ENCODE results near the gene ERI3. TPM values are rescaled to one million over a fixed set of nuclear protein-coding genes. Genes with fewer than 3 reads are reported as not detected.

Gene ERI3
- total RNA-seq, 1 experiment from 2014 or later, result 83.3 TPM

- no peaks in the 10 kb centered on the region for H3K36me3 ChIP-seq (ENCODE audit: control insufficient read depth, insufficient read depth, low read length)
- no peaks in the 10 kb centered on the region for H3K9me3 ChIP-seq (ENCODE audit: control insufficient read depth, insufficient read depth, low read depth, low read length)
- no peak overlapping the region for H3K4me3 ChIP-seq (ENCODE audit: low read depth in 2 of 2, low read length in 2 of 2)
- intact Hi-C loops (cut with micrococcal nuclease; ENCODE audit: unreplicated experiment), result no loop called here
- TF ChIP-seq POLR2AphosphoS5 (IDR thresholded peaks at IDR 0.05; ENCODE audit: low read depth, low read length) (no peak), SIN3A (IDR thresholded peaks at IDR 0.05; ENCODE audit: borderline replicate concordance, insufficient read depth, low read depth, low read length) (no peak), CTCF (IDR thresholded peaks at IDR 0.05) (no peak), REST (IDR thresholded peaks at IDR 0.05; ENCODE audit: insufficient read depth in 1 of 2, low read depth in 2 of 2, low read length in 1 of 2) (no peak), TCF7L2 (IDR thresholded peaks at IDR 0.05; ENCODE audit: low read depth, low read length) (no peak)
- ChIA-PET CTCF (interaction anchor here (0.5 kb wide), 1 partner anchor 98 kb away, joined by 5 read pairs; no protein-coding TSS in a partner anchor), POLR2A (no interaction called here)
- H3K27me3 ChIP-seq (ENCODE audit: control insufficient read depth, insufficient read depth, low read length), result no peaks in the 10 kb centered on the region
- no TSS peak for BruUV-seq (replicated peaks)
- no peak for ATAC-seq
- no peak overlapping the region for H3K27ac ChIP-seq (ENCODE audit: low read length)
- in situ Hi-C loops (cut with HindIII; ENCODE audit: low pct_unique_long_range_greater_than_20kb, low sequenced_read_pairs), result no loop called here
- DNase-seq (ENCODE audit: low read depth, low spot score), result no peak
- no peaks in the 10 kb centered on the region for H3K4me1 ChIP-seq (ENCODE audit: control insufficient read depth, insufficient read depth, low read length)
These were observed 92.1 kb downstream of the ERI3 start for GRCh38 chr1:44262816-44263567.

- H3K27ac ChIP-seq (ENCODE audit: low read length), result no peak overlapping the region
- H3K27me3 ChIP-seq (ENCODE audit: control insufficient read depth, insufficient read depth, low read length), result no peaks in the 10 kb centered on the region
- intact Hi-C loops (cut with micrococcal nuclease; ENCODE audit: unreplicated experiment) (no loop called here), in situ Hi-C loops (cut with HindIII; ENCODE audit: low pct_unique_long_range_greater_than_20kb, low sequenced_read_pairs) (no loop called here)
- ChIA-PET CTCF (interaction anchor here (0.5 kb wide), 1 partner anchor 98 kb away, joined by 5 read pairs; no protein-coding TSS in a partner anchor), POLR2A (no interaction called here)
- H3K9me3 ChIP-seq (ENCODE audit: control insufficient read depth, insufficient read depth, low read depth, low read length), result no peaks in the 10 kb centered on the region
- BruUV-seq (replicated peaks), result no TSS peak
- DNase-seq (ENCODE audit: low read depth, low spot score) (no peak), ATAC-seq (no peak)
- no peaks in the 10 kb centered on the region for H3K36me3 ChIP-seq (ENCODE audit: control insufficient read depth, insufficient read depth, low read length)
- no peak overlapping the region for H3K4me3 ChIP-seq (ENCODE audit: low read depth in 2 of 2, low read length in 2 of 2)
- H3K4me1 ChIP-seq (ENCODE audit: control insufficient read depth, insufficient read depth, low read length), result no peaks in the 10 kb centered on the region
- TF ChIP-seq REST (IDR thresholded peaks at IDR 0.05; ENCODE audit: insufficient read depth in 1 of 2, low read depth in 2 of 2, low read length in 1 of 2) (no peak), SIN3A (IDR thresholded peaks at IDR 0.05; ENCODE audit: borderline replicate concordance, insufficient read depth, low read depth, low read length) (no peak), TCF7L2 (IDR thresholded peaks at IDR 0.05; ENCODE audit: low read depth, low read length) (no peak), POLR2AphosphoS5 (IDR thresholded peaks at IDR 0.05; ENCODE audit: low read depth, low read length) (no peak), CTCF (IDR thresholded peaks at IDR 0.05) (no peak)
These were observed 92.6 kb downstream of the ERI3 start for GRCh38 chr1:44262414-44262813.
